HL-60 (cell line): ENCODE measurements around the gene ACSS3.

Experiments
- DNase-seq, 2 experiments: peaks; one replicate each; pipeline ENCODE4 v3.0.0-alpha.2; 2010 to 2020; ENCODE audit warnings: low read depth in 1 of 2, low spot score in 1 of 2
- H3K27ac ChIP-seq: fragments of 250-450 bp; sonication (Bioruptor Pico); replicated peaks from 2 replicates; pipeline ENCODE4 v1.5.1; 2020; ENCODE audit warnings: mild to moderate bottlenecking, moderate library complexity
- H3K27me3 ChIP-seq: fragments of 250-450 bp; sonication (Bioruptor Pico); 2 replicates; pipeline ENCODE4 v1.5.1; 2021; ENCODE audit warnings: mild to moderate bottlenecking, moderate library complexity; ENCODE audit not compliant: insufficient read depth, poor library complexity, severe bottlenecking
- H3K4me3 ChIP-seq: replicated peaks from 2 replicates; pipeline ENCODE4 v1.5.1; 2011; ENCODE audit warnings: mild to moderate bottlenecking, control low read depth, low read length; ENCODE audit not compliant: insufficient read depth
- GABPA ChIP-seq: IDR thresholded peaks from 2 replicates; pipeline ENCODE4 v1.6.1; 2012; ENCODE audit warnings: low read depth
- POLR2AphosphoS5 ChIP-seq: IDR thresholded peaks from 2 replicates; pipeline ENCODE4 v1.6.1; 2012; ENCODE audit warnings: low read depth
- SPI1 ChIP-seq: IDR thresholded peaks from 2 replicates; pipeline ENCODE4 v1.6.1; 2012; ENCODE audit warnings: low read depth, mild to moderate bottlenecking, borderline replicate concordance
- TF ChIP-seq, protein P1 (sequence below): IDR thresholded peaks from 2 replicates; pipeline ENCODE4 v1.6.1; 2012; ENCODE audit warnings: low read depth; ENCODE audit not compliant: insufficient replicate concordance
- TF ChIP-seq, protein P2 (sequence below): IDR thresholded peaks from one replicate; pipeline ENCODE4 v1.5.1; 2011; ENCODE audit warnings: low read length, control low read depth, inconsistent platforms; ENCODE audit not compliant: insufficient read depth

ACSS3 gene

DNA sequence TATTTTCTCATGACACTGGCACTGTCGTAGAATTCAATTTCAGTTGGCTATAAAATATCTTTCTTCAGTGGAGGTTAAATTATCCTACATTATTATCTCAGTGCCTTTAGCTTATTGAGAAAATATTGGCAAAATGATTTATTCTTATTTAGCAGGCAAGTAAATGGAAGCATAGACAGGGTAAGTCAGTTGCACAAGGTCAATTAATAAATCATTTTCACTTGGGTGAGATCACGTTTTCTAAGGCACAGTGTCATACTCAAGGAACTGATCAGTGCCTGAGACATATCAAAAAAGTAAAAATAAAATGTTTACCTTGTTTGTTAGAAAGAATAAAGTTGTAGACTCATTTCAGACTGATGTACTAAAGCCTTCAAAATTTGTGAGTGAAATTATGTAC, 95.0 kb downstream of the ACSS3 start:
- Histone ChIP-seq H3K27me3 (no peaks in the 10 kb centered on the region), H3K4me3 (no peak overlapping the region), H3K27ac (no peak overlapping the region)
- TF ChIP-seq POLR2AphosphoS5 (no peak), GABPA (no peak), SPI1 (no peak)
- TF ChIP-seq, protein P1, sequence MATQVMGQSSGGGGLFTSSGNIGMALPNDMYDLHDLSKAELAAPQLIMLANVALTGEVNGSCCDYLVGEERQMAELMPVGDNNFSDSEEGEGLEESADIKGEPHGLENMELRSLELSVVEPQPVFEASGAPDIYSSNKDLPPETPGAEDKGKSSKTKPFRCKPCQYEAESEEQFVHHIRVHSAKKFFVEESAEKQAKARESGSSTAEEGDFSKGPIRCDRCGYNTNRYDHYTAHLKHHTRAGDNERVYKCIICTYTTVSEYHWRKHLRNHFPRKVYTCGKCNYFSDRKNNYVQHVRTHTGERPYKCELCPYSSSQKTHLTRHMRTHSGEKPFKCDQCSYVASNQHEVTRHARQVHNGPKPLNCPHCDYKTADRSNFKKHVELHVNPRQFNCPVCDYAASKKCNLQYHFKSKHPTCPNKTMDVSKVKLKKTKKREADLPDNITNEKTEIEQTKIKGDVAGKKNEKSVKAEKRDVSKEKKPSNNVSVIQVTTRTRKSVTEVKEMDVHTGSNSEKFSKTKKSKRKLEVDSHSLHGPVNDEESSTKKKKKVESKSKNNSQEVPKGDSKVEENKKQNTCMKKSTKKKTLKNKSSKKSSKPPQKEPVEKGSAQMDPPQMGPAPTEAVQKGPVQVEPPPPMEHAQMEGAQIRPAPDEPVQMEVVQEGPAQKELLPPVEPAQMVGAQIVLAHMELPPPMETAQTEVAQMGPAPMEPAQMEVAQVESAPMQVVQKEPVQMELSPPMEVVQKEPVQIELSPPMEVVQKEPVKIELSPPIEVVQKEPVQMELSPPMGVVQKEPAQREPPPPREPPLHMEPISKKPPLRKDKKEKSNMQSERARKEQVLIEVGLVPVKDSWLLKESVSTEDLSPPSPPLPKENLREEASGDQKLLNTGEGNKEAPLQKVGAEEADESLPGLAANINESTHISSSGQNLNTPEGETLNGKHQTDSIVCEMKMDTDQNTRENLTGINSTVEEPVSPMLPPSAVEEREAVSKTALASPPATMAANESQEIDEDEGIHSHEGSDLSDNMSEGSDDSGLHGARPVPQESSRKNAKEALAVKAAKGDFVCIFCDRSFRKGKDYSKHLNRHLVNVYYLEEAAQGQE: no peak
- TF ChIP-seq, protein P2, sequence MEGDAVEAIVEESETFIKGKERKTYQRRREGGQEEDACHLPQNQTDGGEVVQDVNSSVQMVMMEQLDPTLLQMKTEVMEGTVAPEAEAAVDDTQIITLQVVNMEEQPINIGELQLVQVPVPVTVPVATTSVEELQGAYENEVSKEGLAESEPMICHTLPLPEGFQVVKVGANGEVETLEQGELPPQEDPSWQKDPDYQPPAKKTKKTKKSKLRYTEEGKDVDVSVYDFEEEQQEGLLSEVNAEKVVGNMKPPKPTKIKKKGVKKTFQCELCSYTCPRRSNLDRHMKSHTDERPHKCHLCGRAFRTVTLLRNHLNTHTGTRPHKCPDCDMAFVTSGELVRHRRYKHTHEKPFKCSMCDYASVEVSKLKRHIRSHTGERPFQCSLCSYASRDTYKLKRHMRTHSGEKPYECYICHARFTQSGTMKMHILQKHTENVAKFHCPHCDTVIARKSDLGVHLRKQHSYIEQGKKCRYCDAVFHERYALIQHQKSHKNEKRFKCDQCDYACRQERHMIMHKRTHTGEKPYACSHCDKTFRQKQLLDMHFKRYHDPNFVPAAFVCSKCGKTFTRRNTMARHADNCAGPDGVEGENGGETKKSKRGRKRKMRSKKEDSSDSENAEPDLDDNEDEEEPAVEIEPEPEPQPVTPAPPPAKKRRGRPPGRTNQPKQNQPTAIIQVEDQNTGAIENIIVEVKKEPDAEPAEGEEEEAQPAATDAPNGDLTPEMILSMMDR: no peak
- no peak for DNase-seq

DNA sequence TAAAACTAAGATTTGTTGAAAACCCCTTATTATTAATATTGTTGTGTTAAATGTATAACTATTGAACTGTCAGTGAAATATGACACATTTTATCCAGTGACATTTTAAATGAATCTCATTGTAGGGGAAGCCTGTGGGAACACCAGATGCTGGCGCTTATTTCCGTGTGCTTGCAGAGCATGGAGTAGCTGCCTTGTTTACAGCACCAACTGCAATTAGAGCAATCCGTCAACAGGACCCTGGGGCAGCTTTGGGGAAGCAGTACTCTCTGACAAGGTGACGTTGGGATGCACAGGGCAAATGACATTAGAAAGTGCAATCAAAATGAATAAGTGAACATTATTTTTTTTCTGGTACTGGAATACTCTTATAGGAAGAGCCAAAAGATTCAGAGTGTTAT, 96.8 kb downstream of the ACSS3 start:
- H3K4me3 ChIP-seq: no peak overlapping the region
- H3K27me3 ChIP-seq: no peaks in the 10 kb centered on the region
- no peak for DNase-seq
- no peak for TF ChIP-seq GABPA
- no peak for TF ChIP-seq POLR2AphosphoS5
- TF ChIP-seq, protein P2: no peak
- TF ChIP-seq SPI1: no peak
- TF ChIP-seq, protein P1: no peak
- no peak overlapping the region for H3K27ac ChIP-seq

DNA sequence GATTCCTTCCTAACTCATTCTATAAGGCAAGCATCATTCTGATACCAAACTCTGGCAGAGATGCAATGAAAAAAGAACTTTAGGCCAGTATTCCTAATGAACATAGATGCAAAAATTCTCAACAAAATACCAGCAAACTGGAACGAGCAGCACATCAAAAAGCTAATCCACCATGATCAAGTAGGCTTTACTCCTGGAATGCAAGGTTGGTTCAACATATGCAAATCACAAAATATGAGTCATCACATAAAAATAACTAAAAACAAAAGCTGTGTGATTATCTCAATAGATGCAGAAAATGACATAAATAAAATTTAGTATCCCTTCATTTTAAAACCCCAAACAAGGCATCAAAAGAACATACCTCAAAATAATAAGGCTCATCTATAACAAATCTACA, 98.9 kb downstream of the ACSS3 start:
- TF ChIP-seq POLR2AphosphoS5: no peak
- no peak for TF ChIP-seq GABPA
- no peak for TF ChIP-seq SPI1
- TF ChIP-seq, protein P1: no peak
- TF ChIP-seq, protein P2: no peak
- Histone ChIP-seq H3K27me3 (no peaks in the 10 kb centered on the region), H3K27ac (no peak overlapping the region), H3K4me3 (no peak overlapping the region)
- no peak for DNase-seq
